H9 (cell line): Measurements from ENCODE around the gene CERS5. TPM values are rescaled to one million over a fixed set of nuclear protein-coding genes. Genes with fewer than 3 reads are reported as not detected.

ENCODE experiments used
- DNase-seq: peaks from one replicate; pipeline ENCODE4 v3.0.0-alpha.2; 2017
- H2AFZ ChIP-seq: one replicate; pipeline ENCODE4 v1.6.1; 2013; ENCODE audit warnings: mild to moderate bottlenecking, low read length, control low read depth, moderate library complexity
- H2AK5ac ChIP-seq: 2 replicates; pipeline ENCODE4 v1.6.1; 2013; ENCODE audit warnings: low read length, control low read depth, mixed read lengths; ENCODE audit not compliant: insufficient read length
- H2BK120ac ChIP-seq: one replicate; pipeline ENCODE4 v1.6.1; 2013; ENCODE audit warnings: low read depth, mild to moderate bottlenecking, low read length, control low read depth, inconsistent platforms; ENCODE audit not compliant: poor library complexity, severe bottlenecking
- H2BK12ac ChIP-seq: 2 replicates; pipeline ENCODE4 v1.6.1; 2013; ENCODE audit warnings: low read length, control low read depth, mixed read lengths, low read depth; ENCODE audit not compliant: insufficient read length
- H2BK15ac ChIP-seq: 2 replicates; pipeline ENCODE4 v1.6.1; 2013; ENCODE audit warnings: low read depth, low read length, control low read depth
- H2BK20ac ChIP-seq: one replicate; pipeline ENCODE4 v1.6.1; 2013; ENCODE audit warnings: low read depth, mild to moderate bottlenecking, low read length, control low read depth, inconsistent platforms; ENCODE audit not compliant: poor library complexity, severe bottlenecking
- H2BK5ac ChIP-seq: 2 replicates; pipeline ENCODE4 v1.6.1; 2013; ENCODE audit warnings: low read length, control low read depth, mixed read lengths; ENCODE audit not compliant: insufficient read length
- H3K14ac ChIP-seq: 2 replicates; pipeline ENCODE4 v1.6.1; 2013; ENCODE audit warnings: low read length, control low read depth; ENCODE audit not compliant: insufficient read depth
- H3K18ac ChIP-seq: 2 replicates; pipeline ENCODE4 v1.6.1; 2013; ENCODE audit warnings: low read depth, mild to moderate bottlenecking, mixed read lengths, low read length, control low read depth; ENCODE audit not compliant: insufficient read length
- H3K23ac ChIP-seq: 2 replicates; pipeline ENCODE4 v1.6.1; 2013; ENCODE audit warnings: low read length, control low read depth, mixed read lengths, low read depth; ENCODE audit not compliant: insufficient read length
- H3K23me2 ChIP-seq: 2 replicates; pipeline ENCODE4 v1.6.1; 2013; ENCODE audit warnings: low read depth, mild to moderate bottlenecking, mixed read lengths, low read length, control low read depth; ENCODE audit not compliant: insufficient read length, poor library complexity, severe bottlenecking
- H3K27ac ChIP-seq: 2 replicates; pipeline ENCODE4 v1.5.1; 2013; ENCODE audit warnings: low read length, control low read depth, mixed read lengths, low read depth; ENCODE audit not compliant: insufficient read length
- H3K27me3 ChIP-seq: 2 replicates; pipeline ENCODE4 v1.6.1; 2013; ENCODE audit warnings: low read length, control low read depth, inconsistent platforms; ENCODE audit not compliant: insufficient read depth
- H3K4ac ChIP-seq: 2 replicates; pipeline ENCODE4 v1.6.1; 2013; ENCODE audit warnings: low read depth, mild to moderate bottlenecking, control low read depth, inconsistent platforms, low read length, moderate library complexity
- H3K4me1 ChIP-seq: 2 replicates; pipeline ENCODE4 v1.6.1; 2013; ENCODE audit warnings: low read length, control low read depth, inconsistent platforms; ENCODE audit not compliant: insufficient read depth
- H3K4me2 ChIP-seq: 2 replicates; pipeline ENCODE4 v1.6.1; 2013; ENCODE audit warnings: low read length, control low read depth, mixed read lengths; ENCODE audit not compliant: insufficient read length, insufficient read depth
- H3K56ac ChIP-seq: 2 replicates; pipeline ENCODE4 v1.6.1; 2013; ENCODE audit warnings: low read depth, mild to moderate bottlenecking, mixed read lengths, low read length, control low read depth; ENCODE audit not compliant: insufficient read length
- H3K79me1 ChIP-seq: 2 replicates; pipeline ENCODE4 v1.6.1; 2013; ENCODE audit warnings: low read depth, mild to moderate bottlenecking, moderate library complexity, low read length, control low read depth, inconsistent platforms; ENCODE audit not compliant: insufficient read depth, poor library complexity, severe bottlenecking
- H3K79me2 ChIP-seq: 2 replicates; pipeline ENCODE4 v1.6.1; 2013; ENCODE audit warnings: low read length, control low read depth, inconsistent platforms; ENCODE audit not compliant: insufficient read depth
- H3K9ac ChIP-seq: 2 replicates; pipeline ENCODE4 v1.6.1; 2013; ENCODE audit warnings: low read length, control low read depth, mixed read lengths; ENCODE audit not compliant: insufficient read length; ENCODE audit errors: extremely low read depth
- H3K9me3 ChIP-seq: one replicate; pipeline ENCODE4 v1.6.1; 2013; ENCODE audit warnings: low read depth, low read length, inconsistent platforms; ENCODE audit not compliant: control insufficient read depth
- H3T11ph ChIP-seq: one replicate; pipeline ENCODE4 v1.6.1; 2013; ENCODE audit warnings: mild to moderate bottlenecking, low read length, control low read depth, inconsistent platforms
- H4K20me1 ChIP-seq: one replicate; pipeline ENCODE4 v1.6.1; 2013; ENCODE audit not compliant: control insufficient read depth, insufficient read length, insufficient read depth
- H4K5ac ChIP-seq: 2 replicates; pipeline ENCODE4 v1.6.1; 2013; ENCODE audit warnings: low read depth, mild to moderate bottlenecking, mixed read lengths, low read length, control low read depth; ENCODE audit not compliant: insufficient read length
- H4K8ac ChIP-seq: replicated peaks from 2 replicates; pipeline ENCODE4 v1.6.1; 2013; ENCODE audit warnings: low read length, control low read depth, mixed read lengths, low read depth; ENCODE audit not compliant: insufficient read length
- H4K91ac ChIP-seq: 2 replicates; pipeline ENCODE4 v1.6.1; 2013; ENCODE audit warnings: low read depth, mild to moderate bottlenecking, moderate library complexity, mixed read lengths, low read length, control low read depth; ENCODE audit not compliant: insufficient read length
- H3K27ac Mint-ChIP-seq, 3 experiments: 2 replicates in 2 of 3; 3 replicates in 1 of 3; pipeline ENCODE4 v1.8.0; 2020 to 2021; ENCODE audit warnings: mixed read lengths in 3 of 3, mild to moderate bottlenecking in 1 of 3, moderate library complexity in 1 of 3
- H3K27me3 Mint-ChIP-seq: 2 replicates; pipeline ENCODE4 v1.8.0; 2021; ENCODE audit warnings: low read depth, mild to moderate bottlenecking, moderate library complexity, mixed read lengths
- H3K36me3 Mint-ChIP-seq, 3 experiments: 2 replicates in 2 of 3; 3 replicates in 1 of 3; pipeline ENCODE4 v1.8.0; 2020 to 2021; ENCODE audit warnings: low read depth in 3 of 3, mixed read lengths in 3 of 3; ENCODE audit not compliant: insufficient read depth in 1 of 3
- H3K4me1 Mint-ChIP-seq, 2 experiments: 2 replicates each; pipeline ENCODE4 v1.8.0; 2020; ENCODE audit warnings: mixed read lengths in 2 of 2
- H3K4me3 Mint-ChIP-seq, 2 experiments: 2 replicates in 1 of 2; 3 replicates in 1 of 2; pipeline ENCODE4 v1.8.0; 2020 to 2021; ENCODE audit warnings: mild to moderate bottlenecking in 2 of 2, mixed read lengths in 2 of 2, moderate library complexity in 1 of 2
- H3K9me3 Mint-ChIP-seq, 2 experiments: 2 replicates in 1 of 2; 3 replicates in 1 of 2; pipeline ENCODE4 v1.8.0; 2020; ENCODE audit warnings: mild to moderate bottlenecking in 2 of 2, mixed read lengths in 2 of 2, moderate library complexity in 1 of 2
- CTCF ChIP-seq: fragments of 200-600 bp; sonication (generic); conservative IDR thresholded peaks from 3 replicates; pipeline ENCODE4 v1.8.0; 2021; ENCODE audit warnings: antibody characterized with exemption, mild to moderate bottlenecking
- WGBS: extraction: QIAGEN DNeasy Blood & Tissue Kit; methylation state at CpG from one replicate; pipeline ENCODE4 v1.1.7; 2013; ENCODE audit warnings: missing lambda C conversion rate, low lambda C conversion rate, mixed read lengths; ENCODE audit not compliant: insufficient read length; ENCODE audit errors: extremely low coverage; 5-methylcytosine and 5-hydroxymethylcytosine counted together
- total RNA-seq: library from RNA; stranded (reverse); gene quantifications from 2 replicates; pipeline ENCODE4 v1.2.1, GENCODE V29; 2021

CERS5 gene
- total RNA-seq, 1 experiment from 2014 or later, result 68.8 TPM

- Histone ChIP-seq H2BK5ac (no peak overlapping the region), H3K56ac (no peak overlapping the region), H3K18ac (no peak overlapping the region), H2BK120ac (no peak overlapping the region), H3K79me2 (no peaks in the 10 kb centered on the region; the same call in 1 of the 2 replicates), H3K79me1 (peaks cover 3% of the 10 kb centered on the region), H3K23ac (no peak overlapping the region), H3K4ac (no peak overlapping the region), H4K8ac (no peak overlapping the region), H3K9me3 (no peaks in the 10 kb centered on the region), H4K91ac (no peak overlapping the region), H2BK12ac (no peak overlapping the region), H3K4me1 (no peaks in the 10 kb centered on the region), H4K5ac (no peak overlapping the region), H3T11ph (no peak overlapping the region), H3K9ac (no peak overlapping the region), H3K4me2 (no peak overlapping the region), H2BK15ac (no peak overlapping the region), H3K27ac (no peak overlapping the region), H2BK20ac (no peak overlapping the region), H3K14ac (no peak overlapping the region), H4K20me1 (no peaks in the 10 kb centered on the region), H3K27me3 (no peaks in the 10 kb centered on the region), H2AK5ac (no peak overlapping the region), H3K23me2 (no peaks in the 10 kb centered on the region), H2AFZ (no peak overlapping the region)
- WGBS, result no CpG with 5 or more reads among the region's 1 CpG
- DNase-seq, result no peak
- Mint-ChIP-seq H3K36me3 (no peaks in the 10 kb centered on the region; a peak in 3 of 7 replicates), H3K4me3 (no peak overlapping the region), H3K27me3 (no peaks in the 10 kb centered on the region), H3K4me1 (peaks cover 0 to 3% of the 10 kb centered on the region in 2 experiments; a peak in 1 of 4 replicates), H3K27ac (peak overlapping the region in 2 of 3 experiments; percentile 10 to 36; a peak in 6 of 7 replicates), H3K9me3 (no peaks in the 10 kb centered on the region)
- no peak for TF ChIP-seq CTCF
Observed at GRCh38 chr12:50151047-50151687, 16.0 kb downstream of the CERS5 start.
